ENCODE data around the gene ZNF296. TPM values are rescaled to one million over a fixed set of nuclear protein-coding genes. Genes with fewer than 3 reads are reported as not detected.

ZNF296 gene
- total and polyA plus RNA-seq, 2 of the 13 experiments (the other 11 are each of a cell fraction or from before 2014, with no cell fraction given): 0.26 to 0.62 TPM

DNA sequence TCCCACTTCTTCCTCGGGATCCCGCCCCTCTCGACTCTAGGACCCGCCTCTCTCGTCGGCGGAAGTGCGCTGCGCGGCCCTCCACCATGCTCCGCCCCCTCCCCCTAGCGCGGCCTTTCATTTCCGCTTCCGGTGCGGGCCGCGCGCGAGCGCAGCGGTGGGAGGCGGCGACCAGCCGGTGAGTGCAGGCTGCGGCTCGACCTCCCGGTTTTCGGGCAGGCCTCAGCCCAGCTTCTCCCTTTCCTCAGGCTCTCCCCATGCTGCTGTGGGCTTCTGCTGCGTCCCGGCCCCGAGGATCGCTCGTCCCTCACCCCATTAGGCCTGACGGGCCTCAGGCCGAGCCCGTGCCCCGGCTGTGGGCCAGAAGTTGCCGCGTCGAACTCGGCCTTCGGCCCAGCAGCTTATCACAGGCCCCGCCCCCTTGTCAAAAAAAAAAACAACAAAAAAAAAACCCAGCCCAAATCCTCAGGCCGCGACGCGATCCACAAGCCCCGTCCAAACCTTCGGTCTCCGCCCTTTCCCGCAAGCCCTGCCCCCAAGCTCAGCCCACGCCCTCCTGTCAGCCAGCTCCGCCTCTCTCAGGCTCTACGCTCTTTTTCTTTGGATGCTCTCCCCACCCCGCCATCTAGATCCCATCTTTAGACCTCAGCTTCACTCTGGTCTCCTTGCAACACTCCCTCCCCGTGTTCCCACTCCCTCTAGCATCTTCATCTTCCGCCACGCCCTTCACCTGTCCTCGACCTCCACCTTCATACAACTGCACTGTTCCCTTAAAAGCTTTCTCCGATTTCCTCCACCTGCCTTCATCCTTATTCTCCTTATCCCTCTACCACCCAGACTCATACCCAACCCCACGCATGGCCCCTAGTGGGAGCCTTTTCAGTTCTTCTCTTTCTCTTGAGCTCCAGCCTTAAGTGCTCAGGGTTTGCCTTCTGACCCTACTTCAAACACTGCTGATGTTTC lies 37.1 kb downstream of the ZNF296 start, which contains the start of gene CLASRP (continued):
- TF ChIP-seq, protein P1, sequence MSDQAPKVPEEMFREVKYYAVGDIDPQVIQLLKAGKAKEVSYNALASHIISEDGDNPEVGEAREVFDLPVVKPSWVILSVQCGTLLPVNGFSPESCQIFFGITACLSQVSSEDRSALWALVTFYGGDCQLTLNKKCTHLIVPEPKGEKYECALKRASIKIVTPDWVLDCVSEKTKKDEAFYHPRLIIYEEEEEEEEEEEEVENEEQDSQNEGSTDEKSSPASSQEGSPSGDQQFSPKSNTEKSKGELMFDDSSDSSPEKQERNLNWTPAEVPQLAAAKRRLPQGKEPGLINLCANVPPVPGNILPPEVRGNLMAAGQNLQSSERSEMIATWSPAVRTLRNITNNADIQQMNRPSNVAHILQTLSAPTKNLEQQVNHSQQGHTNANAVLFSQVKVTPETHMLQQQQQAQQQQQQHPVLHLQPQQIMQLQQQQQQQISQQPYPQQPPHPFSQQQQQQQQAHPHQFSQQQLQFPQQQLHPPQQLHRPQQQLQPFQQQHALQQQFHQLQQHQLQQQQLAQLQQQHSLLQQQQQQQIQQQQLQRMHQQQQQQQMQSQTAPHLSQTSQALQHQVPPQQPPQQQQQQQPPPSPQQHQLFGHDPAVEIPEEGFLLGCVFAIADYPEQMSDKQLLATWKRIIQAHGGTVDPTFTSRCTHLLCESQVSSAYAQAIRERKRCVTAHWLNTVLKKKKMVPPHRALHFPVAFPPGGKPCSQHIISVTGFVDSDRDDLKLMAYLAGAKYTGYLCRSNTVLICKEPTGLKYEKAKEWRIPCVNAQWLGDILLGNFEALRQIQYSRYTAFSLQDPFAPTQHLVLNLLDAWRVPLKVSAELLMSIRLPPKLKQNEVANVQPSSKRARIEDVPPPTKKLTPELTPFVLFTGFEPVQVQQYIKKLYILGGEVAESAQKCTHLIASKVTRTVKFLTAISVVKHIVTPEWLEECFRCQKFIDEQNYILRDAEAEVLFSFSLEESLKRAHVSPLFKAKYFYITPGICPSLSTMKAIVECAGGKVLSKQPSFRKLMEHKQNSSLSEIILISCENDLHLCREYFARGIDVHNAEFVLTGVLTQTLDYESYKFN (CRISPR knock-in tag; conservative IDR thresholded peaks at IDR 0.05): no peak
- TF ChIP-seq ZNF766 (CRISPR knock-in tag; IDR thresholded peaks at IDR 0.05; ENCODE audit: borderline replicate concordance) (0 out of 2 replicates have a peak, but pooled peaks have one; percentile 59), ZNF709 (CRISPR knock-in tag; IDR thresholded peaks at IDR 0.05) (0 out of 2 replicates have a peak, but pooled peaks have one; percentile 74), FOSL2 (CRISPR knock-in tag; IDR thresholded peaks at IDR 0.05) (no peak; the same call in 1 of the 2 replicates), MIER2 (CRISPR knock-in tag; IDR thresholded peaks at IDR 0.05) (no peak), ZNF772 (CRISPR knock-in tag; IDR thresholded peaks at IDR 0.05) (peak; percentile 28; the same call in 1 of the 2 replicates), CHD4 (IDR thresholded peaks at IDR 0.05; ENCODE audit: borderline replicate concordance, low read length) (no peak), ZBTB7A (CRISPR knock-in tag; IDR thresholded peaks at IDR 0.05) (0 out of 2 replicates have a peak, but pooled peaks have one; percentile 35), DMAP1 (CRISPR knock-in tag; IDR thresholded peaks at IDR 0.05) (peak; percentile 77), ZNF225 (CRISPR knock-in tag; IDR thresholded peaks at IDR 0.05) (peak; percentile 85; the same call in 1 of the 2 replicates), MTF1 (CRISPR knock-in tag; IDR thresholded peaks at IDR 0.05) (no peak), ZNF768 (CRISPR knock-in tag; IDR thresholded peaks at IDR 0.05) (peak; percentile 62; the same call in 1 of the 2 replicates), NR2F1 (CRISPR knock-in tag; IDR thresholded peaks at IDR 0.05) (no peak), ZKSCAN8 (CRISPR knock-in tag; IDR thresholded peaks at IDR 0.05; ENCODE audit: borderline replicate concordance) (0 out of 2 replicates have a peak, but pooled peaks have one; percentile 15)
- TF ChIP-seq, protein P2, sequence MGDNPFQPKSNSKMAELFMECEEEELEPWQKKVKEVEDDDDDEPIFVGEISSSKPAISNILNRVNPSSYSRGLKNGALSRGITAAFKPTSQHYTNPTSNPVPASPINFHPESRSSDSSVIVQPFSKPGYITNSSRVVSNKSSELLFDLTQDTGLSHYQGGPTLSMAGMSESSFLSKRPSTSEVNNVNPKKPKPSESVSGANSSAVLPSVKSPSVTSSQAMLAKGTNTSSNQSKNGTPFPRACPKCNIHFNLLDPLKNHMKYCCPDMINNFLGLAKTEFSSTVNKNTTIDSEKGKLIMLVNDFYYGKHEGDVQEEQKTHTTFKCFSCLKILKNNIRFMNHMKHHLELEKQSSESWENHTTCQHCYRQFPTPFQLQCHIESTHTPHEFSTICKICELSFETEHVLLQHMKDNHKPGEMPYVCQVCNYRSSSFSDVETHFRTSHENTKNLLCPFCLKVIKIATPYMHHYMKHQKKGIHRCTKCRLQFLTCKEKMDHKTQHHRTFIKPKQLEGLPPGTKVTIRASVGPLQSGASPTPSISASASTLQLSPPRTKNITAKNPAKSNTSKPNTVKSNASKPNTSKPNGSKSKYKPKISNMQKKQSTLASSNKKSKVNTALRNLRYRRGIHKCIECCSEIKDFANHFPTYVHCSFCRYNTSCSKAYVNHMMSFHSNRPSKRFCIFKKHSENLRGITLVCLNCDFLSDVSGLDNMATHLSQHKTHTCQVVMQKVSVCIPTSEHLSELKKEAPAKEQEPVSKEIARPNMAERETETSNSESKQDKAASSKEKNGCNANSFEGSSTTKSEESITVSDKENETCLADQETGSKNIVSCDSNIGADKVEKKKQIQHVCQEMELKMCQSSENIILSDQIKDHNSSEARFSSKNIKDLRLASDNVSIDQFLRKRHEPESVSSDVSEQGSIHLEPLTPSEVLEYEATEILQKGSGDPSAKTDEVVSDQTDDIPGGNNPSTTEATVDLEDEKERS (CRISPR knock-in tag; IDR thresholded peaks at IDR 0.05): 0 out of 2 replicates have a peak, but pooled peaks have one; percentile 21
- TF ChIP-seq, protein P3, sequence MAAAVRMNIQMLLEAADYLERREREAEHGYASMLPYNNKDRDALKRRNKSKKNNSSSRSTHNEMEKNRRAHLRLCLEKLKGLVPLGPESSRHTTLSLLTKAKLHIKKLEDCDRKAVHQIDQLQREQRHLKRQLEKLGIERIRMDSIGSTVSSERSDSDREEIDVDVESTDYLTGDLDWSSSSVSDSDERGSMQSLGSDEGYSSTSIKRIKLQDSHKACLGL (CRISPR knock-in tag; IDR thresholded peaks at IDR 0.05): peak; percentile 74
- TF ChIP-seq, protein P4, sequence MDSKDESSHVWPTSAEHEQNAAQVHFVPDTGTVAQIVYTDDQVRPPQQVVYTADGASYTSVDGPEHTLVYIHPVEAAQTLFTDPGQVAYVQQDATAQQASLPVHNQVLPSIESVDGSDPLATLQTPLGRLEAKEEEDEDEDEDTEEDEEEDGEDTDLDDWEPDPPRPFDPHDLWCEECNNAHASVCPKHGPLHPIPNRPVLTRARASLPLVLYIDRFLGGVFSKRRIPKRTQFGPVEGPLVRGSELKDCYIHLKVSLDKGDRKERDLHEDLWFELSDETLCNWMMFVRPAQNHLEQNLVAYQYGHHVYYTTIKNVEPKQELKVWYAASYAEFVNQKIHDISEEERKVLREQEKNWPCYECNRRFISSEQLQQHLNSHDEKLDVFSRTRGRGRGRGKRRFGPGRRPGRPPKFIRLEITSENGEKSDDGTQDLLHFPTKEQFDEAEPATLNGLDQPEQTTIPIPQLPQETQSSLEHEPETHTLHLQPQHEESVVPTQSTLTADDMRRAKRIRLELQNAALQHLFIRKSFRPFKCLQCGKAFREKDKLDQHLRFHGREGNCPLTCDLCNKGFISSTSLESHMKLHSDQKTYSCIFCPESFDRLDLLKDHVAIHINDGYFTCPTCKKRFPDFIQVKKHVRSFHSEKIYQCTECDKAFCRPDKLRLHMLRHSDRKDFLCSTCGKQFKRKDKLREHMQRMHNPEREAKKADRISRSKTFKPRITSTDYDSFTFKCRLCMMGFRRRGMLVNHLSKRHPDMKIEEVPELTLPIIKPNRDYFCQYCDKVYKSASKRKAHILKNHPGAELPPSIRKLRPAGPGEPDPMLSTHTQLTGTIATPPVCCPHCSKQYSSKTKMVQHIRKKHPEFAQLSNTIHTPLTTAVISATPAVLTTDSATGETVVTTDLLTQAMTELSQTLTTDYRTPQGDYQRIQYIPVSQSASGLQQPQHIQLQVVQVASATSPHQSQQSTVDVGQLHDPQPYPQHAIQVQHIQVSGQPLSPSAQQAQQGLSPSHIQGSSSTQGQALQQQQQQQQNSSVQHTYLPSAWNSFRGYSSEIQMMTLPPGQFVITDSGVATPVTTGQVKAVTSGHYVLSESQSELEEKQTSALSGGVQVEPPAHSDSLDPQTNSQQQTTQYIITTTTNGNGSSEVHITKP (CRISPR knock-in tag; IDR thresholded peaks at IDR 0.05; ENCODE audit: low read depth): no peak
